Naive B cell (primary cell): ENCODE data around the gene SLC23A2. TPM values are rescaled to one million over a fixed set of nuclear protein-coding genes. Genes with fewer than 3 reads are reported as not detected.
"Not testable (repeated sequence)": the region's sequence is repeated elsewhere in the genome, so short reads cannot be mapped to it uniquely, and the experiment has no call there.

ENCODE experiments used
- ATAC-seq, 2 donors: fragments of 150-1000 bp; cut with Tn5 transposase; 2 replicates each; pipeline ENCODE4 v1.10.0; 2021; ENCODE audit warnings: low read depth in 2 of 2, mild to moderate bottlenecking in 2 of 2, moderate library complexity in 2 of 2
- DNase-seq: peaks from one replicate; pipeline ENCODE4 v3.0.0; 2022
- H3K27ac Mint-ChIP-seq, 6 donors: one replicate each; pipeline ENCODE4 v1.8.0; 2020 to 2022; ENCODE audit warnings: mild to moderate bottlenecking in 6 of 6, mixed read lengths in 6 of 6, moderate library complexity in 5 of 6, inconsistent platforms in 2 of 6
- H3K27me3 Mint-ChIP-seq, 3 donors: one replicate each; pipeline ENCODE4 v1.8.0; 2021 to 2022; ENCODE audit warnings: mixed read lengths in 3 of 3, mild to moderate bottlenecking in 1 of 3
- H3K36me3 Mint-ChIP-seq, 2 donors: one replicate each; pipeline ENCODE4 v1.8.0; 2020 to 2022; ENCODE audit warnings: mixed read lengths in 2 of 2, inconsistent platforms in 1 of 2, mild to moderate bottlenecking in 1 of 2
- H3K4me1 Mint-ChIP-seq, 3 donors: one replicate each; pipeline ENCODE4 v1.8.0; 2020 to 2022; ENCODE audit warnings: mixed read lengths in 3 of 3, inconsistent platforms in 1 of 3, mild to moderate bottlenecking in 1 of 3, moderate library complexity in 1 of 3
- H3K4me3 Mint-ChIP-seq, 8 donors: one replicate each; pipeline ENCODE4 v1.8.0; 2020 to 2022; ENCODE audit warnings: mild to moderate bottlenecking in 8 of 8, mixed read lengths in 8 of 8, moderate library complexity in 8 of 8, inconsistent platforms in 2 of 8
- H3K9me3 Mint-ChIP-seq, 7 donors: one replicate each; pipeline ENCODE4 v1.8.0; 2020 to 2022; ENCODE audit warnings: mixed read lengths in 7 of 7, mild to moderate bottlenecking in 5 of 7, inconsistent platforms in 2 of 7, moderate library complexity in 1 of 7
- polyA plus RNA-seq, 6 donors: library from polyadenylated mRNA; unstranded; fragments of 300-500 nt; fragmentation: Illumina TruSeq; gene quantifications; one replicate each; pipeline ENCODE4 v1.2.3, GENCODE V29; 2021; ENCODE audit warnings: low read depth in 6 of 6

The SLC23A2 gene
- polyA plus RNA-seq, 6 donors from 2014 or later, result 5.0 to 10.8 (median 7.1) TPM

DNA sequence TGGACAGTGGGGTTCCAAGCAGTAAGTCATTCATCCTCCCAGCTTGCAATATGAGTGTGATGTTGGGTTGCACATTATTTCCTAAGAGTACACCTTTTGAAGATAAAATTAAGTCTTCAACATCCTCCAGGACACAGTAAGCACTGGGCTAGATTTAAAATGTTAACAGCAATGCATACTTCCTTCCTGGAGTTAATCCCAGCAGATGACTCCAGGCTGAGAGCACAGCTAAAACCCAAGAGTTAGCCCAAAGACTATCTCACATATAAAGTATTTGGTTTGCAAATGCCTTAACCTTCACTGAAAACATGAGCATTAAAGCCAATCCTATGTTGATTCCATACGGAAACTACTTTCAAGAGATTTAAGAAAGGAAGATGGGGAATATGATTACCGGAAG is 69.2 kb downstream of the SLC23A2 start:
- ATAC-seq (no peak), DNase-seq (no peak)
- no peaks in the 10 kb centered on the region for H3K27me3 Mint-ChIP-seq
- peaks cover 18 to 24% (median 22%) of the 10 kb centered on the region in 3 donors for H3K4me1 Mint-ChIP-seq
- peaks cover 11 to 19% of the 10 kb centered on the region in 2 donors for H3K36me3 Mint-ChIP-seq
- no peaks in the 10 kb centered on the region for H3K9me3 Mint-ChIP-seq
- peak overlapping the region in 1 of 6 donors; percentile 41 for H3K27ac Mint-ChIP-seq
- no peak overlapping the region for H3K4me3 Mint-ChIP-seq

- DNase-seq (no peak), ATAC-seq (no peak)
- no peak overlapping the region for H3K4me3 Mint-ChIP-seq
- peak overlapping the region in 2 of 6 donors; percentile 34 to 57 for H3K27ac Mint-ChIP-seq
- H3K36me3 Mint-ChIP-seq, result peaks cover 17 to 31% of the 10 kb centered on the region in 2 donors
- H3K4me1 Mint-ChIP-seq, result peaks cover 25 to 27% (median 27%) of the 10 kb centered on the region in 3 donors
- no peaks in the 10 kb centered on the region for H3K9me3 Mint-ChIP-seq
- no peaks in the 10 kb centered on the region for H3K27me3 Mint-ChIP-seq
These were observed 71.5 kb downstream of the SLC23A2 start for GRCh38 chr20:4929686-4930397.

DNA sequence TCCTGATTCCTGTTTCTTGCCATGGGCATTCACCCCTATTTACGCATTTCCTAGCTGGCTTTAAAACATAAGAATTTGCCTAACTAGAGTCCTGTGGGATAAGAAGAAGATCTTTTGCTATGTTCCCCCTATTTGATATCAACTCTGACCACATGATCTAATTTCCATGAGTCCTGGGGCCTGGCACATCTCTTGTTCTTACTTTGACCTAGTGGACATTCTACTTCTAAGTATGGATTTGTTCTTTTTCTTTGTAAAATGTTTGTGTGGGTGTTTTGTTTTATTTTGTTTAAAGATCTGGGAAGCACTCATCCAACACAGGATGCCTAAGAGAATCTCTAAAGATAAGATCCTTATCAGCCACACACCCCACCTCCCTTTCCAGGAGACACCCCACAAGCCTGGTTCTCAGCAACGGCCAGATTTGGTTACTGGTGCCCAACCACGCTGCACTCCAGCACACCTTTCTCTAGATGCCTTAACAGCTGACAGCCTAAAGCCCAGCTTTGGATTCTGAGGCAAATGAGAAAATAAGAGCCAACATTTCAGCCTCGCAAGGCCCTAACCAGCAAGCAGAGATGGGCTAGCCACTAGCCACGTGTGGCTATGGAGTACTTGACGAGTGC is 74.7 kb downstream of the SLC23A2 start:
- ATAC-seq (no peak), DNase-seq (no peak)
- H3K27me3 Mint-ChIP-seq, result no peaks in the 10 kb centered on the region
- H3K36me3 Mint-ChIP-seq, result peaks cover 10 to 31% of the 10 kb centered on the region in 2 donors
- no peaks in the 10 kb centered on the region for H3K9me3 Mint-ChIP-seq
- peaks cover 27 to 42% (median 36%) of the 10 kb centered on the region in 3 donors for H3K4me1 Mint-ChIP-seq
- H3K4me3 Mint-ChIP-seq, result no peak overlapping the region
- peak overlapping the region in 1 of 6 donors; percentile 22 for H3K27ac Mint-ChIP-seq

DNA sequence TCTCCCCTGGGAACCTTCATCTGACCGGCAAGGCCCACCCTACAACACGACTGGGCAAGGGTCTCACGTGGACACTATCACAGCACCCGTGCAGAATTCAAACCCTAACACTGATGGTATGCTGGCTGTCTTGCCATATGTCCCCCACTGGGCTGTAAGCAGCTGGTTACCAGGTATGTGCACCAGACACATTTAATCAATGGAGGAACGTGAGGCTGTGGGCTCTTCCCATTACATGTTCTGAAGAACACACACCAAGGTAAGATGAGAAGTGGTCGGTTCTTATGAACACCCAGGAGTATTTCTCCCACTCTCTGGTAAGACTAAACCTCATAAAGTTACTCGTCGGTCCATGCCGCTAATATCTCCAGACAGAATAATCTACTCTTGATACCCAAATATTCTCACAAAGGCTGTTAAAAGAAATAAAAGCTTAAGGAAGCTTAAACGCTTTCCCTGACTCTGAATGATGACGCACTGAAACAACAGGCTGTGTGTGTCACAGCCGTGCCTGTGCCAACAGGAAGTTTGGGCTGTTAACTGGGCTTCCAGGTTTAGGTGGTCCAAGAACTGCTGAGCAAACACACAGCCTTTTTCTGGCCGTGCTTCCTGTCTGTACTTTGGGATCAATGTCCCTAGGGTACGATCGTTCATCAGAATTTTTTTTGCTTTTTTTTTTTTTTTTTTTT is 75.3 kb downstream of the SLC23A2 start:
- Mint-ChIP-seq H3K27me3 (no peaks in the 10 kb centered on the region), H3K9me3 (no peaks in the 10 kb centered on the region), H3K27ac (peak overlapping the region in 3 of 6 donors; percentile 15 to 94 (median 22)), H3K4me3 (no peak overlapping the region), H3K4me1 (peaks cover 28 to 45% (median 37%) of the 10 kb centered on the region in 3 donors), H3K36me3 (peaks cover 10 to 31% of the 10 kb centered on the region in 2 donors)
- ATAC-seq (no peak), DNase-seq (no peak)

DNA sequence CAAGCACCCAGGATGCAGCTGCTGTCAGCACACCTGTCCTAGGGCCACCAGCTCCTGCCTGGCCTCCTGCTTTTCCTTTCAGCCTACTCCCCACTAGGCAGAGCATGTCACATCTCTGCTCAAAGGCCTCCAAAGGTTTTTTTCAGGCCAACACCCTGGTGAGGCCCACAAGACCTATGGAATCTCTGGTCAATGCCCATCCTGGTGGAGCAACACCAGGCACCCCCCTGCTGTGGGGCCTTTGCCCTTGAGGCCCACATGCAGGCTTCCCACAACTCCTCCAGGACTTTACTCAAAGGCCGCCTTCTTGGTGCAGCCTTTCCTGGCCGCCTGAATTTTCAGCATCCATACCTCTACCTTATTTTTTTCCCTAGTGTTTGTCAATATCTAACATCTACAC is 76.9 kb downstream of the SLC23A2 start:
- ATAC-seq (no peak), DNase-seq (no peak)
- Mint-ChIP-seq H3K27me3 (no peaks in the 10 kb centered on the region), H3K9me3 (no peaks in the 10 kb centered on the region), H3K27ac (peak overlapping the region in 2 of 6 donors; percentile 4 to 56), H3K4me1 (peaks cover 30 to 52% (median 36%) of the 10 kb centered on the region in 3 donors), H3K4me3 (no peak overlapping the region), H3K36me3 (peaks cover 10 to 25% of the 10 kb centered on the region in 2 donors)

DNA sequence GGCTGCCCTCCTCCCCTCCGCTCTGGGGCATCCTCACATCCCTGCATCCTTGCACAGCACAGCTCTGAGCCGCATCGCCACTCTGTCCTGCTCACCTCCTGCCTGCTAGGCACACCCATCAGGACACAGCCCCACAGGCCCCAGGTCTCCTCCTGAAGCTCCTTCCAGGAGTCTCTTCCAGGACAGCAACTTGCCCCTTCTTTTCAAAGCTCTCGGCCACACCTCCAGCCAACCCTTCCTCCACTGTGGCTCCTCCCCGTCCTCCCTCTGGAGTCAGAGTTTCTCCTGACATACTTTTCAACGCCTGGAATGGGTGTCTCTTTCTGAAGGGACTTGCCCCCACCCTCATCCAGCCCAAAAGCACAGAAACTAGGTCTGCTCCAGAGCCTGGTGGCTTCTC is 77.3 kb downstream of the SLC23A2 start:
- H3K27ac Mint-ChIP-seq, result peak overlapping the region in 3 of 6 donors; percentile 44 to 89 (median 56)
- peak overlapping the region in 1 of 8 donors; percentile 52 for H3K4me3 Mint-ChIP-seq
- peaks cover 34 to 52% (median 37%) of the 10 kb centered on the region in 3 donors for H3K4me1 Mint-ChIP-seq
- H3K27me3 Mint-ChIP-seq, result no peaks in the 10 kb centered on the region
- peaks cover 10 to 21% of the 10 kb centered on the region in 2 donors for H3K36me3 Mint-ChIP-seq
- no peak for DNase-seq
- no peak for ATAC-seq
- no peaks in the 10 kb centered on the region for H3K9me3 Mint-ChIP-seq

- Mint-ChIP-seq H3K36me3 (peaks cover 10 to 13% of the 10 kb centered on the region in 2 donors), H3K27ac (peak overlapping the region in 5 of 6 donors; percentile 6 to 88 (median 27)), H3K27me3 (no peaks in the 10 kb centered on the region), H3K4me1 (peaks cover 43 to 67% (median 44%) of the 10 kb centered on the region in 3 donors), H3K9me3 (no peaks in the 10 kb centered on the region), H3K4me3 (no peak overlapping the region)
- no peak for DNase-seq
- ATAC-seq, result no peak
These were observed 79.1 kb downstream of the SLC23A2 start for GRCh38 chr20:4922186-4922585.

- DNase-seq, H3K27me3 Mint-ChIP-seq, H3K9me3 Mint-ChIP-seq, H3K4me3 Mint-ChIP-seq, ATAC-seq: not testable (repeated sequence)
- peak overlapping the region in 2 of 6 donors; percentile 49 to 71 for H3K27ac Mint-ChIP-seq
- H3K36me3 Mint-ChIP-seq, result peaks cover 10 to 11% of the 10 kb centered on the region in 2 donors
- H3K4me1 Mint-ChIP-seq, result peaks cover 49 to 68% (median 50%) of the 10 kb centered on the region in 3 donors
These were observed 80.0 kb downstream of the SLC23A2 start for GRCh38 chr20:4921271-4921670.

GRCh38 chr20:4920655-4921054 is 80.7 kb downstream of the SLC23A2 start:
- DNase-seq (no peak), ATAC-seq (no peak)
- no peak overlapping the region for H3K4me3 Mint-ChIP-seq
- H3K27ac Mint-ChIP-seq, result peak overlapping the region in 4 of 6 donors; percentile 28 to 71 (median 40)
- peaks cover 7 to 8% of the 10 kb centered on the region in 2 donors for H3K36me3 Mint-ChIP-seq
- H3K4me1 Mint-ChIP-seq, result peaks cover 46 to 66% (median 46%) of the 10 kb centered on the region in 3 donors
- H3K9me3 Mint-ChIP-seq, result no peaks in the 10 kb centered on the region
- no peaks in the 10 kb centered on the region for H3K27me3 Mint-ChIP-seq

DNA sequence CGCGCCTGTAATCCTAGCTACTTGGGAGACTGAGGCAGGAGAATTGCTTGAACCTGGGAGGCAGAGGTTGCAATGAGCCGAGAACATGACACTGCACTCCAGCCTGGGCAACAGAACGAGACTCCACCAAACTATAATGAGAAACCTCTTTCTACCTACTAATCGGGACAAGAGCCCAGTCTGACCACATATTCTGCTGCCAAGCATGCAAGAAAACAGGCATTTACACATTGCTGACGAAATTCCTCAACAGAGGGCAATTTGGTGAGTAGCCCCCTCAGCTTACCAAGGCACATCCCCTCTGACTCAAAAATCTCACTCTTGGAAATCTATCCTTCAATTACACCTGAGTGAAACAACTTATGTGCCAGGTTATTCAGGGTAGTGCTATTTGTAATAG is 81.2 kb downstream of the SLC23A2 start:
- no peak for DNase-seq
- peaks cover 2 to 3% of the 10 kb centered on the region in 2 donors for H3K36me3 Mint-ChIP-seq
- H3K9me3 Mint-ChIP-seq, result no peaks in the 10 kb centered on the region
- peaks cover 40 to 62% (median 41%) of the 10 kb centered on the region in 3 donors for H3K4me1 Mint-ChIP-seq
- H3K4me3 Mint-ChIP-seq, result no peak overlapping the region
- ATAC-seq, result no peak
- peak overlapping the region in 1 of 6 donors; percentile 14 for H3K27ac Mint-ChIP-seq
- H3K27me3 Mint-ChIP-seq, result no peaks in the 10 kb centered on the region

DNA sequence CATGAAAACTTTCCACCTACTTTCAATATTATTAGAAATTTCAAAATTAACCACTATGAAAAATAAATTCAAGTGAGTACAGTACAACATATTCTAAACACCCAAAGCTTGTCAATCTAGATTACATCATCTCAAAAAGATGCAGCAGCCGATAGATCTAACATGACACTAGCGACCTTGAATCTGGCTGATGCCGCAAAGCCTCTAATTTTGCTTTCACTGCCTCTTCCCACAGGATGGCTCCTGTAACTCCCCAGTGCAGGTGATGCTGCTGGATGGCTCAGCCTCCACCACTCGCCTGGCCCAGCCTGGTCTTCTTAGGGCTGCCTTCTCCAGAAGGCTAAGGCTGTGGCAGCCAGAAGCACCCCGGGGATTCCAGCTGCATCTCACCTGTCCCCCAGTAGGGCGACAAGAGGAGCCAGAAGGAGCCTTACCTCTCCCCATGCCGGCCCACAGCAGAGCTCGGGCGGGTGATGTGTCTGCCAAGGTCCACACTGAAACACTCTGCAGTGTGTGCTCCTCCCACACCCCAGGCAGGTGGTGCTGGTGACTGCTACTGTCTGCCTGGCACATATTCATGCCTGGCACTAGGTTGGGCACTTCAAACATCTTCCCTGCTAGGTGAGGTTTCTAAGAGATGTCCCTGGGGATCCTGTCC is 82.1 kb downstream of the SLC23A2 start:
- no peak for ATAC-seq
- H3K4me1 Mint-ChIP-seq, result peaks cover 36 to 53% (median 36%) of the 10 kb centered on the region in 3 donors
- peak overlapping the region in 3 of 6 donors; percentile 35 to 65 (median 36) for H3K27ac Mint-ChIP-seq
- H3K4me3 Mint-ChIP-seq, result peak overlapping the region in 1 of 8 donors; percentile 45
- H3K36me3 Mint-ChIP-seq, result no peaks in the 10 kb centered on the region
- H3K27me3 Mint-ChIP-seq, result no peaks in the 10 kb centered on the region
- H3K9me3 Mint-ChIP-seq, result no peaks in the 10 kb centered on the region
- DNase-seq, result no peak

- peaks cover 34 to 50% (median 35%) of the 10 kb centered on the region in 3 donors for H3K4me1 Mint-ChIP-seq
- H3K36me3 Mint-ChIP-seq, result no peaks in the 10 kb centered on the region
- ATAC-seq, result peak in 1 of 2 donors; percentile 34
These were observed 82.8 kb downstream of the SLC23A2 start for GRCh38 chr20:4918473-4918872.

More at GRCh38 chr20:4918473-4918872, 82.8 kb downstream of the SLC23A2 start:
- Mint-ChIP-seq H3K27me3 (no peaks in the 10 kb centered on the region), H3K9me3 (no peaks in the 10 kb centered on the region), H3K27ac (peak overlapping the region in 5 of 6 donors; percentile 7 to 63 (median 35)), H3K4me3 (no peak overlapping the region)
- DNase-seq, result no peak
